Trophoblast cell (in vitro differentiated cells and primary cell): ENCODE measurements around the gene PRKCE.
"Not testable (repeated sequence)": the region's sequence is repeated elsewhere in the genome, so short reads cannot be mapped to it uniquely, and the experiment has no call there.

Experiments
- DNase-seq, 2 donors: peaks; one replicate each; pipeline ENCODE4 v3.0.0-alpha.2; 2016
- H2AFZ ChIP-seq: 2 replicates; pipeline ENCODE4 v1.6.1; 2013; ENCODE audit warnings: low read length, moderate library complexity, mild to moderate bottlenecking; ENCODE audit not compliant: insufficient read depth, poor library complexity
- H2AK5ac ChIP-seq: 2 replicates; pipeline ENCODE4 v1.6.1; 2013; ENCODE audit warnings: mild to moderate bottlenecking, low read length
- H2BK120ac ChIP-seq: 2 replicates; pipeline ENCODE4 v1.6.1; 2013; ENCODE audit warnings: low read length, mild to moderate bottlenecking, moderate library complexity; ENCODE audit not compliant: insufficient read depth, poor library complexity
- H2BK12ac ChIP-seq: 2 replicates; pipeline ENCODE4 v1.6.1; 2013; ENCODE audit warnings: mild to moderate bottlenecking, low read length, moderate library complexity
- H2BK5ac ChIP-seq: 2 replicates; pipeline ENCODE4 v1.6.1; 2013; ENCODE audit warnings: low read length, low read depth, moderate library complexity, mild to moderate bottlenecking; ENCODE audit not compliant: poor library complexity
- H3K14ac ChIP-seq: 2 replicates; pipeline ENCODE4 v1.6.1; 2013; ENCODE audit warnings: mild to moderate bottlenecking, low read length
- H3K18ac ChIP-seq: 2 replicates; pipeline ENCODE4 v1.6.1; 2013; ENCODE audit warnings: mild to moderate bottlenecking, low read length
- H3K23ac ChIP-seq: 2 replicates; pipeline ENCODE4 v1.6.1; 2013; ENCODE audit warnings: low read length
- H3K27ac ChIP-seq: 2 replicates; pipeline ENCODE4 v1.5.1; 2013; ENCODE audit warnings: low read depth, mild to moderate bottlenecking, inconsistent platforms, low read length, moderate library complexity
- H3K27me3 ChIP-seq: 2 replicates; pipeline ENCODE4 v1.6.1; 2013; ENCODE audit warnings: inconsistent platforms, mild to moderate bottlenecking, low read length, moderate library complexity; ENCODE audit not compliant: insufficient read depth
- H3K36me3 ChIP-seq, 2 experiments: 1 replicate in 1 of 2; 2 replicates in 1 of 2; pipeline ENCODE4 v1.6.1; 2013; ENCODE audit warnings: low read length in 2 of 2, mild to moderate bottlenecking in 2 of 2, moderate library complexity in 1 of 2; ENCODE audit not compliant: insufficient read depth in 2 of 2, control insufficient read depth in 1 of 2
- H3K4ac ChIP-seq: 2 replicates; pipeline ENCODE4 v1.6.1; 2013; ENCODE audit warnings: low read depth, mild to moderate bottlenecking, low read length, moderate library complexity
- H3K4me1 ChIP-seq, 2 experiments: 1 replicate in 1 of 2; 2 replicates in 1 of 2; pipeline ENCODE4 v1.6.1; 2013; ENCODE audit warnings: low read length in 2 of 2, mild to moderate bottlenecking in 2 of 2, moderate library complexity in 1 of 2; ENCODE audit not compliant: insufficient read depth in 2 of 2, control insufficient read depth in 1 of 2
- H3K4me2 ChIP-seq: 2 replicates; pipeline ENCODE4 v1.6.1; 2013; ENCODE audit warnings: inconsistent platforms, mild to moderate bottlenecking, low read length, moderate library complexity
- H3K4me3 ChIP-seq: 2 replicates; pipeline ENCODE4 v1.5.1; 2013; ENCODE audit warnings: mild to moderate bottlenecking, low read depth, low read length, inconsistent platforms
- H3K79me1 ChIP-seq: one replicate; pipeline ENCODE4 v1.6.1; 2013; ENCODE audit warnings: low read length
- H3K79me2 ChIP-seq: 2 replicates; pipeline ENCODE4 v1.6.1; 2013; ENCODE audit warnings: low read length, mild to moderate bottlenecking; ENCODE audit not compliant: control insufficient read depth, insufficient read depth, poor library complexity
- H3K9ac ChIP-seq: 2 replicates; pipeline ENCODE4 v1.6.1; 2013; ENCODE audit warnings: mild to moderate bottlenecking, low read length
- H3K9me3 ChIP-seq: 2 replicates; pipeline ENCODE4 v1.6.1; 2013; ENCODE audit warnings: low read depth, mild to moderate bottlenecking, control low read depth, inconsistent platforms, low read length; ENCODE audit not compliant: insufficient read depth
- H4K12ac ChIP-seq: 2 replicates; pipeline ENCODE4 v1.6.1; 2013; ENCODE audit warnings: low read depth, mild to moderate bottlenecking, low read length, moderate library complexity
- H4K8ac ChIP-seq: 2 replicates; pipeline ENCODE4 v1.6.1; 2013; ENCODE audit warnings: low read depth, mild to moderate bottlenecking, low read length, moderate library complexity
- H4K91ac ChIP-seq: one replicate; pipeline ENCODE4 v1.6.1; 2013; ENCODE audit warnings: low read depth, mild to moderate bottlenecking, low read length, moderate library complexity
- WGBS: extraction: QIAGEN DNeasy Blood & Tissue Kit; methylation state at CpG from one replicate; pipeline ENCODE4 v1.1.7; 2013; ENCODE audit warnings: missing lambda C conversion rate; ENCODE audit not compliant: insufficient read length, insufficient coverage; ENCODE audit errors: extremely low coverage; 5-methylcytosine and 5-hydroxymethylcytosine counted together

PRKCE gene

DNA sequence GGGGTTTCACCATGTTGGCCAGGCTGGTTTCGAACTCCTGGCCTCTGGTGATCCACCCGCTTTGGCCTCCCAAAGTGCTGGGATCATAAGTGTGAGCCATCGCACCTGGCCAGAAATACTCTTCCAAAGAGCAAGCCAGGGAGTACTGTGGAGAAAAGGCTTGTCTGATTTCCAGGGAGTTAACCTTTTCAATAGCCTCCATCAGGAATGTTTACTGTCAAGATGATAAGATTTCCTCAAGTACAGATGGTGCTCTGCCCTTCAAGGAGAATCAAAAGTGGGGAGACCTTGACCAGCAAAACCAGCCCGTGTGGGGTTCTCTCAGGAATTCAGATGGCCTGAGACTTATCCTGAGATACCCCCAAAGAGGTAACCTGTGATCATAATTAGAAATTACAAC is 237.2 kb downstream of the PRKCE start:
- Histone ChIP-seq H4K8ac (no peak overlapping the region), H3K4me2 (no peak overlapping the region), H3K4me3 (no peak overlapping the region), H4K12ac (no peak overlapping the region), H3K27me3 (no peaks in the 10 kb centered on the region), H3K79me2 (no peaks in the 10 kb centered on the region), H2AFZ (no peak overlapping the region), H2BK120ac (no peak overlapping the region), H3K4me1 (peaks cover 18 to 20% of the 10 kb centered on the region in 2 experiments), H3K36me3 (no peaks in the 10 kb centered on the region), H2BK12ac (no peak overlapping the region), H3K23ac (no peak overlapping the region), H3K79me1 (no peaks in the 10 kb centered on the region), H3K9ac (no peak overlapping the region), H3K18ac (no peak overlapping the region), H2AK5ac (no peak overlapping the region), H4K91ac (no peak overlapping the region), H3K14ac (no peak overlapping the region), H3K4ac (no peak overlapping the region), H3K9me3 (no peaks in the 10 kb centered on the region), H3K27ac (no peak overlapping the region), H2BK5ac (no peak overlapping the region)
- no CpG with 5 or more reads among the region's 4 CpGs for WGBS
- no peak for DNase-seq

DNA sequence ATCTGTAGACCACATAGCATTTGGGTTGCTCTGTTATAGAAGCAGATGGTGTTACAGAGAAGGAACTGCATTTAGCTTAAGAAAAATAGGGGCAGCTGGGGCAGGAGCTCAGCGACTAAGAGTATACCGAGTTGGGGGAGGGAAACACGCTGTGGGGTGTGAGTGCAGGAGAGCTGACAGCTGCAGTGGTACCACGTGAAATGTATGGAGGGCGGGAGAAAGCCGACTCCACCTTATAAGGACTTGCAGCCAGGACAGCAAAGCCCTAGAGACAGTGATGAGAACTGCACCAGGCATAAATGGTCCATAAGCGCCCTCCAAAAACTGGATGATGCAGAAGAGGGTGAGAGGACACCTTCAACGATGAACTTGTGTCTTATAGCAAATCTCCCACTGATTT is 237.6 kb downstream of the PRKCE start:
- Histone ChIP-seq H3K4ac (no peak overlapping the region), H3K27me3 (no peaks in the 10 kb centered on the region), H3K18ac (no peak overlapping the region), H4K12ac (no peak overlapping the region), H3K79me1 (no peaks in the 10 kb centered on the region), H2BK120ac (no peak overlapping the region), H3K14ac (no peak overlapping the region), H4K91ac (no peak overlapping the region), H3K9ac (no peak overlapping the region), H3K27ac (no peak overlapping the region), H2BK5ac (no peak overlapping the region), H3K23ac (no peak overlapping the region), H3K4me2 (no peak overlapping the region), H2AFZ (no peak overlapping the region), H3K4me3 (no peak overlapping the region), H3K9me3 (no peaks in the 10 kb centered on the region), H3K79me2 (no peaks in the 10 kb centered on the region), H3K4me1 (peaks cover 15 to 16% of the 10 kb centered on the region in 2 experiments), H2BK12ac (no peak overlapping the region), H4K8ac (no peak overlapping the region), H3K36me3 (no peaks in the 10 kb centered on the region), H2AK5ac (no peak overlapping the region)
- WGBS: no CpG with 5 or more reads among the region's 8 CpGs
- DNase-seq: no peak

DNA sequence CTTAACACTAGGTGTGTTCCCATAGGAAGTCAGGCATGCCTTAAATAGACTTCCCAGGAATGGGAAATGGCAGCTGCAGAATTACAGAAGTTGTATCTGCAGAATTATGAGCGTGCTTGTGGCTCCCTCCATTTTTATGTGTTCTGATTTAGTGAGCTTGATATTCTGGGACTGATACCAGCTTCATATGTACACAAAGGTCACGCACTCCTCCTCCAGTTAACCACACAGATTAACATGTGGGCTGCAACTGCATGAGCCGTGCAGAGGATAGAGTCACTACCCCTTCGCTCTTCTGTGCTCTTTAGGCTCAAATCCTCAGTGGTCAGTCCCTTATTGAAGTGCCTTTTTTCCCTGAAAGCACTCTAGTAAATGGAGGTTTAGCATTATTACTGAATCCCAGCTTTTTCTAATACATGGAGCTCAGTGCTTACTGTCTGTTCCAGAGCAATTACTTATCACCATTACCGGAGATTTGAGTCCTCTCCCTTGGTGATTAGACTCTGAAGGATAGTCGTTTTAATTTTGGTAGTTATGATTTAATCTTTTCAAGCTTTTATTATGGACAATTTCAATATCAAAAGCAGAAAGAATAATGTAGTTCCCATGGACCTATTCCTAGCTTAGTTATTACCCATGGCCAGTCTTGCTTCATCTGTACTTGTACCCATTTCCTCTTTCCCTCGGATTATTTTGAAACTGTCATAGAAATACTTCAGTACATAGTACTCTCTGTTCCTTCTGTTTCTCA is 238.3 kb downstream of the PRKCE start:
- no peak overlapping the region for H4K91ac ChIP-seq
- no peak overlapping the region for H3K14ac ChIP-seq
- no peak overlapping the region for H4K12ac ChIP-seq
- no peak overlapping the region for H2AK5ac ChIP-seq
- no peak overlapping the region for H2BK5ac ChIP-seq
- no peaks in the 10 kb centered on the region for H3K36me3 ChIP-seq
- H4K8ac ChIP-seq: no peak overlapping the region
- H3K4me2 ChIP-seq: no peak overlapping the region
- H3K27me3 ChIP-seq: no peaks in the 10 kb centered on the region
- no CpG with 5 or more reads among the region's 7 CpGs for WGBS
- no peaks in the 10 kb centered on the region for H3K79me1 ChIP-seq
- H2BK12ac ChIP-seq: no peak overlapping the region
- no peak overlapping the region for H3K27ac ChIP-seq
- no peak overlapping the region for H3K4me3 ChIP-seq
- H3K9ac ChIP-seq: no peak overlapping the region
- peaks cover 12 to 16% of the 10 kb centered on the region in 2 experiments for H3K4me1 ChIP-seq
- H2AFZ ChIP-seq: no peak overlapping the region
- no peak overlapping the region for H3K18ac ChIP-seq
- H3K9me3 ChIP-seq: no peaks in the 10 kb centered on the region
- no peak overlapping the region for H3K4ac ChIP-seq
- H3K79me2 ChIP-seq: no peaks in the 10 kb centered on the region
- no peak overlapping the region for H2BK120ac ChIP-seq
- no peak overlapping the region for H3K23ac ChIP-seq
- no peak for DNase-seq

DNA sequence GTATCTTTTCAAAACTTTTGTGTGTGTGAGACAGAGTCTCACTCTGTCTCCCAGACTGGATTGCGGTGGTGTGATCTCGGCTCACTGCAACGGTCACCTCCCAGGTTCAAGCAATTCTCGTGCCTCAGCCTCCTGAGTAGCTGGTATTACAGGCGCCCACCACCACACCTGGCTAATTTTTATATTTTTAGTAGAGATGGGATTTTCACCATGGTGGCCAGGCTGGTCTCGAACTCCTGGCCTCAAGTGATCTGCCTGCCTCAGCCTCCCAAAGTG is 238.8 kb downstream of the PRKCE start:
- not testable (repeated sequence) for H3K23ac ChIP-seq, H3K9ac ChIP-seq, H4K12ac ChIP-seq, H4K8ac ChIP-seq, H3K4me3 ChIP-seq, H4K91ac ChIP-seq, H2BK120ac ChIP-seq, H3K79me2 ChIP-seq, H3K4ac ChIP-seq, H3K27ac ChIP-seq, H3K79me1 ChIP-seq, H3K18ac ChIP-seq, H2AK5ac ChIP-seq, DNase-seq, H3K14ac ChIP-seq, H2AFZ ChIP-seq, H2BK12ac ChIP-seq, H3K27me3 ChIP-seq, H3K9me3 ChIP-seq, H3K36me3 ChIP-seq, H2BK5ac ChIP-seq, H3K4me2 ChIP-seq
- no CpG with 5 or more reads among the region's 6 CpGs for WGBS
- H3K4me1 ChIP-seq: peaks cover 12 to 16% of the 10 kb centered on the region in 2 experiments
